Omental fat pad (tissue), 4 donors: ENCODE data around the gene ACACB. TPM values are rescaled to one million over a fixed set of nuclear protein-coding genes. Genes with fewer than 3 reads are reported as not detected.

Experiments
- ATAC-seq: fragments of 150-250 bp; one replicate; pipeline ENCODE4 v1.9.1; 2016; ENCODE audit warnings: mild to moderate bottlenecking, moderate library complexity; ENCODE audit not compliant: low FRiP score
- DNase-seq: peaks from one replicate; pipeline ENCODE4 v3.0.0-alpha.2; 2019; ENCODE audit warnings: low spot score
- total RNA-seq, 4 donors: library from RNA; depleted of rRNA; stranded (reverse); fragments of >200 nt; gene quantifications; one replicate each; pipeline ENCODE4 v1.1.0, GENCODE V29; 2016
- TF ChIP-seq, protein P1 (sequence below), 3 donors: fragments of 450-650 bp; IDR thresholded peaks; one replicate each; pipeline ENCODE4 v1.5.1; 2016 to 2017; ENCODE audit warnings: antibody characterized with exemption in 3 of 3, mild to moderate bottlenecking in 3 of 3, moderate library complexity in 2 of 3

The ACACB gene
- total RNA-seq, 4 donors from 2014 or later: 727 to 1,594 (median 1,364) TPM

DNA sequence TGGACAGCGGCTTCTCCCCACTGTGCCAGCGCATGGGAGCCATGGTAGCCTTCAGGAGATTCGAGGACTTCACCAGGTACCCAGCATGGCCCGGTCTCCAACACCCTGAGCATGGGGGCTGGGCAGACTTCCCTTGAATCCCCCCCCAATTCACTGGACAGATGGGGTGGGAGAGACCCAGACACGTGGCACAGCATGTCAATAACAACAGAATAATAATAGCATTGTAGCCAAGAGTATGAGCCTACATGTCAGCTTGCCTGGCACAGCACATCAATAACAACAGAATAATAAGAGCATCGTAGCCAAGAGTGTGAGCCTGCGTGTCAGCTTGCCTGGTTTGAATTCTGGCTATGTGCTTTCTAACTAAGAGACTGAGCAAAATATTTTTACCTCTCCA is 116.3 kb downstream of the ACACB start:
- ATAC-seq (no peak), DNase-seq (no peak)
- TF ChIP-seq, protein P1, sequence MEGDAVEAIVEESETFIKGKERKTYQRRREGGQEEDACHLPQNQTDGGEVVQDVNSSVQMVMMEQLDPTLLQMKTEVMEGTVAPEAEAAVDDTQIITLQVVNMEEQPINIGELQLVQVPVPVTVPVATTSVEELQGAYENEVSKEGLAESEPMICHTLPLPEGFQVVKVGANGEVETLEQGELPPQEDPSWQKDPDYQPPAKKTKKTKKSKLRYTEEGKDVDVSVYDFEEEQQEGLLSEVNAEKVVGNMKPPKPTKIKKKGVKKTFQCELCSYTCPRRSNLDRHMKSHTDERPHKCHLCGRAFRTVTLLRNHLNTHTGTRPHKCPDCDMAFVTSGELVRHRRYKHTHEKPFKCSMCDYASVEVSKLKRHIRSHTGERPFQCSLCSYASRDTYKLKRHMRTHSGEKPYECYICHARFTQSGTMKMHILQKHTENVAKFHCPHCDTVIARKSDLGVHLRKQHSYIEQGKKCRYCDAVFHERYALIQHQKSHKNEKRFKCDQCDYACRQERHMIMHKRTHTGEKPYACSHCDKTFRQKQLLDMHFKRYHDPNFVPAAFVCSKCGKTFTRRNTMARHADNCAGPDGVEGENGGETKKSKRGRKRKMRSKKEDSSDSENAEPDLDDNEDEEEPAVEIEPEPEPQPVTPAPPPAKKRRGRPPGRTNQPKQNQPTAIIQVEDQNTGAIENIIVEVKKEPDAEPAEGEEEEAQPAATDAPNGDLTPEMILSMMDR (IDR thresholded peaks at IDR 0.05): no peak

DNA sequence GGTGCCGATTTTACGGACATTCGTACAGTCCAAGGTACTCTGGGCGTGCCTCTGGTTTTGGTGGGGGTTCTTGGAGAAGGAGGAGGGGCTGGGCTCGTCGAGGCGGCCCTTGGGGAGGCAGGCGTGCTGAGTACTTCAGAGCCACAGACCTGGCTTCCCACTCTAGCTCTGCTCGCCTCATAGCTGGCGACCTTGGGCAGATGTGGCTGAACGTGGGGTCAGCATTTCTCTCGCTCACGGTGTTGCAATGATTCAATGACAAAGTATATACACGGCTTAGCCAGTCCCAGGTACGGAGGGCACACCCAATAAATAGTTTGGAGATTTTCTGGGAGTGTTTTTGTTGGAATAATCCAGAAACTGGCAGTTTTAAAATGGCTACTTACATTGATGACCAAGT is 117.6 kb downstream of the ACACB start:
- TF ChIP-seq, protein P1 (IDR thresholded peaks at IDR 0.05): no peak
- DNase-seq: no peak
- ATAC-seq: no peak

DNA sequence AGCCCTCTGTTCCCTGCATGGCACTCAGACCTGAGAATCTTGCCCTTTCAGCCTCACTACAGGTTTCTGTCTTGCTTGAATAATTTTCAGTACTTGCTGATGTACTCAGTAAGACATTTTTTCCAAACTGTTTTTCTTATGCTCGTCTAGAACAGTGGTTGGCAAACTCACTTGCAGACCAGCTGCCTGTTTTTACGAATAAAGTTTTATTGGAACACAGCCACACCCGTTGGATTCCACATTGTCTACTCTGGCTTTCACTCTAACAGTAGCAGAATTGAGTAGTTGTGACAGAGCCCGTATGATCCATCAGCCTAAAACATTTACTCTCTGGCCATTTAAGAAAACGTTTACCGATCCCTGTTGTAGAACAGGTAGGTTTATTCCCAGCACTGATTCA is 119.9 kb downstream of the ACACB start:
- DNase-seq (no peak), ATAC-seq (no peak)
- TF ChIP-seq, protein P1 (IDR thresholded peaks at IDR 0.05): no peak

DNA sequence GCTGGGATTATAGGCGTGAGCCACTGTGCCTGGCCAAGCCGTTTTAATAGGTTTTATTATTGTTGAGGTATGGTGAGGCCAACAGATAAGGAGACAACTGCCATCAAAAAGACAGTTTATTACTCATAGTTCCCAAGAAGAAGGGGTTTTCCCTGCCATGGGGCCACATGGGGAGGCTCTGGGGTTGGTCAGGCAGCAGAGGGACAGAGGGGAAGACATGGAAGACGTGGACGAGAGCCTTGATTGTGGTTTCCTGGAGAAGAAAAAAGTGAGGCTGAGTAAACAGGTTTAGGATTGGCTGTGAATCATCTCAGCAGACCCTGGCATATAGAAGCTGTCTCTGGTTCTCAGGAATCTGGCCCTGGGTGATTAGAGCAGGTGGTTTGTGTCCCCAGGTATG is 122.8 kb downstream of the ACACB start:
- TF ChIP-seq, protein P1 (IDR thresholded peaks at IDR 0.05): no peak
- DNase-seq: no peak
- ATAC-seq: no peak

DNA sequence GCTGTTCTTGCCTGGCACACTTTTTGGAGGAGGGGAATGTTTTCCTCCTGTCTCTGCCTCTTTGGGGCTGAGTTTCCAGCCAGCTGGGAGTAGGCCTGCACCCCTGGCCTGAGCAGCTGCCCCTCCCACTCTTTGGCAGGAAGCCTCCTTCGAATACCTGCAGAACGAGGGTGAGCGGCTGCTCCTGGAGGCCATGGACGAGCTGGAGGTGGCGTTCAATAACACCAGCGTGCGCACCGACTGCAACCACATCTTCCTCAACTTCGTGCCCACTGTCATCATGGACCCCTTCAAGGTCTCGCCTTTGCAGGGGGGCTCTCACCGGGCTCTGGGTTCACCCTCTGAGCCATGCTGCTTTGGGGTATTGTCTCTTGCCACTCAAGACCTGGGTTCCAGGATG is 123.3 kb downstream of the ACACB start:
- ATAC-seq (no peak), DNase-seq (no peak)
- TF ChIP-seq, protein P1 (IDR thresholded peaks at IDR 0.05): no peak

DNA sequence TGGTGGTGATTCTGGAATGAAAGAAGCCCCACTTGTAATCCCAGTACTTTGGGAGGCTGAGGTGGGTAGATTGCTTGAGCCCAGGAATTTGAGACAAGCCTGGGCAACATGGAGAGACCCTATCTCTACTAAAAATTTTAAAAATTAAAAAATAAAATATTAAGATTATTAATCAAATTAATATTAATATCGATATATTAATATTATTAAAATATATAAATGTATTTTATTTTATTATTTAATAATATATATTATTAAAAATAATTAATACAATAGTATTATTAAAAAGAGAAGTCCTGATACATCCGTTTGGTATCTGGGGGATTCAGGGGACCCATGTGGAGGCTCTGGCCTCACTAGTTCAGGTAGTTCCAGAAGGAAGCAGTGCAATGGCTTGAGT is 124.0 kb downstream of the ACACB start:
- ATAC-seq (no peak), DNase-seq (no peak)
- TF ChIP-seq, protein P1 (IDR thresholded peaks at IDR 0.05): no peak

DNA sequence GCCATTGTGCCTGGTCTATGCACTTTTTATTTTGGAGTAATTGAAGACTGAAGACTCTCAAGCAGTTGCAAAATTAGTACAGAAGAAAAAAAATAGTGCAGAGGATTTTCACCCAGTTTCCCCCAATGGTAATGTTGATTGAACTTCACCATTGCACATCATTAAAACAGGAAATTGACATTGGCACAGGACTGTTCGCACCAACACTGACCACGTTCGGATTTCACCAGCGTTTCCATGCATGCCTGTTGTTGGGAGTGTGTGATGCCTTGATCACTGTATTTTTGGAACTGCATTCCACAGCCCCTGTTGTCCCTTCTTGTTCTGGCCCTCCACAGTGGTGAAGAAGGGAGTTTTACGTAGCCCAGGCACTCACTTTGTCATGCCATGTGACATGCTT is 125.5 kb downstream of the ACACB start:
- no peak for DNase-seq
- no peak for ATAC-seq
- TF ChIP-seq, protein P1 (IDR thresholded peaks at IDR 0.05): no peak
